Superior temporal gyrus (tissue), 1 donor: ENCODE measurements around the gene CDKN1A.
A peak's percentile ranks its signal among the peaks of the same experiment; 100 is the strongest.
"Not testable (repeated sequence)": the region's sequence is repeated elsewhere in the genome, so short reads cannot be mapped to it uniquely, and the experiment has no call there.

Experiments
- DNase-seq: peaks from one replicate; pipeline ENCODE4 v3.0.0-alpha.2; 2016; ENCODE audit errors: extremely low spot score

The CDKN1A gene

GRCh38 chr6:36720251-36721141, 42.0 kb downstream of the CDKN1A start:
- DNase-seq: no peak

GRCh38 chr6:36721369-36722140, 43.0 kb downstream of the CDKN1A start:
- DNase-seq: no peak

GRCh38 chr6:36722365-36722764, 43.9 kb downstream of the CDKN1A start:
- no peak for DNase-seq

GRCh38 chr6:36722879-36723278, 44.4 kb downstream of the CDKN1A start:
- DNase-seq: no peak

- not testable (repeated sequence) for DNase-seq
These were observed 45.5 kb downstream of the CDKN1A start for GRCh38 chr6:36723992-36724391.

- DNase-seq: peak; percentile 53
These were observed 46.2 kb downstream of the CDKN1A start for GRCh38 chr6:36724514-36725390.

GRCh38 chr6:36725581-36725980, 47.1 kb downstream of the CDKN1A start:
- no peak for DNase-seq

- DNase-seq: no peak
These were observed 49.0 kb downstream of the CDKN1A start for GRCh38 chr6:36727505-36728021.

- no peak for DNase-seq
These were observed 50.0 kb downstream of the CDKN1A start for GRCh38 chr6:36728289-36729160.

GRCh38 chr6:36729161-36729524, 50.6 kb downstream of the CDKN1A start:
- no peak for DNase-seq

GRCh38 chr6:36730424-36731380, 52.2 kb downstream of the CDKN1A start:
- DNase-seq: no peak

GRCh38 chr6:36731622-36732310, 53.3 kb downstream of the CDKN1A start:
- DNase-seq: no peak

- DNase-seq: no peak
These were observed 54.8 kb downstream of the CDKN1A start for GRCh38 chr6:36733300-36733699.

- DNase-seq: no peak
These were observed 56.1 kb downstream of the CDKN1A start for GRCh38 chr6:36734486-36735060.

- no peak for DNase-seq
These were observed 56.9 kb downstream of the CDKN1A start for GRCh38 chr6:36735110-36736071.
